ENCODE measurements around the gene JUNB.

JUNB gene

GRCh38 chr19:12773571-12773970, 17.7 kb upstream of the JUNB start:
- no peak for FAIRE-seq
- no peak for DNase-seq (ENCODE audit: low spot score)

- DNase-seq (ENCODE audit: low spot score) = no peak
- no peak for FAIRE-seq
Measured at GRCh38 chr19:12774588-12775555, 16.4 kb upstream of the JUNB start, which contains the start of gene HOOK2. Gene HOOK2, minus strand, starts transcription at chr19:12775552. Its CDS starts 103 bp downstream, at chr19:12775449.

GRCh38 chr19:12777217-12778016, 13.9 kb upstream of the JUNB start:
- FAIRE-seq = no peak
- DNase-seq (ENCODE audit: low spot score) = peak; percentile 73

GRCh38 chr19:12778017-12778904, 13.0 kb upstream of the JUNB start:
- DNase-seq (ENCODE audit: low spot score) (no peak), FAIRE-seq (no peak)

- no peak for FAIRE-seq
- no peak for DNase-seq (ENCODE audit: low spot score)
Measured at GRCh38 chr19:12778905-12779161, 12.5 kb upstream of the JUNB start.

GRCh38 chr19:12779162-12779993, 11.9 kb upstream of the JUNB start:
- FAIRE-seq (no peak), DNase-seq (ENCODE audit: low spot score) (no peak)

- FAIRE-seq (no peak), DNase-seq (ENCODE audit: low spot score) (no peak)
Measured at GRCh38 chr19:12782174-12782423, 9.2 kb upstream of the JUNB start.

- no peak for FAIRE-seq
- DNase-seq (ENCODE audit: low spot score) = no peak
Measured at GRCh38 chr19:12782424-12783290, 8.6 kb upstream of the JUNB start.

DNA sequence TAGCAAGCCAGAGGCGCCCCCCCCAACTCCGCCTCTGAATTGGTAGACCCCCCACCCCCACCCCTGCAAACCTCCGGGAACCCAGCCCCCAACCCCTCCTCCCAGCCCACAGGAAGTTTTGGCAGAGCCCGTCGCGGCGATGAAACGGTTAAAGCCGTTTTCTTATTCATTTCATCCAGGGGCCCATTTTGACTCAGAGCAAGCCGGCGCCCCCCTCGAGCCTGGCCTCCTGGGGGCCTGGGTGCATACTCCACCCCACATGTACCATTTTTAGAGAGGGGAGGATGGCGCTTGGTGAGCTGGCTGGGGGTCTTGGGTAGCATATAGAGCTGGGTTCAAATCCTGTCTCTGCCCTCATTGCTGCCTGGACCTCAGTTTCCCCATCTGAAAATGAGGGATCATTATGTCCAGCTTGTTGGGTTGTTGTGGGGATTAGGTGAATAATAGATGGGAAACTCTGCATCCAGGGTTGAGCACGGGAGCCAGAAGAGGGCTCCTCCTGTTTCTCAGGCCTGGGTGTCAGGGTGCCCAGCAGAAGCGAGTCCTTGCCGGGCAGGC, 7.9 kb upstream of the JUNB start:
- FAIRE-seq (no peak), DNase-seq (ENCODE audit: low spot score) (no peak)

- FAIRE-seq (no peak), DNase-seq (ENCODE audit: low spot score) (no peak)
Measured at GRCh38 chr19:12783849-12784393, 7.4 kb upstream of the JUNB start.

DNA sequence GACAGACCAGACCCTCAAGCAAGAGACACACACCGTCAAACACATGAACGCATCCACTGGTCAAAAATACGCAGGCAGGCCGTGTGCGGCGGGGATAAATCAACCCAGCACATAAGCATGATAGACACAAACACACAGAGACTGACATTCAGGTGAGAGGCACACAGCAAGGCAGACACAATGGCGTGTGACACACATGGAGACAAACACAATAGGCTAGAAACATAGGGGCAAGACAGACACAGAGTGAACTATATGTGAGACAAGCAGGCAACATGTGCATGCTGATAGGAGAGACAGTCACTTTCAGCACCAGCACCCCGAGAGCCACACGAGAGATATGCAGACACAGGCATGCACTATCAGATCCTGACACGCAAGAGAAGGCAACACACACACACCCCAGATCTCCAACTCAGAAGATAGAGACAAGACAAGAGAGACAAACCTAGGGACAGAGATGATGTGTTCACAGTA, 6.9 kb upstream of the JUNB start:
- FAIRE-seq (no peak), DNase-seq (ENCODE audit: low spot score) (no peak)

DNA sequence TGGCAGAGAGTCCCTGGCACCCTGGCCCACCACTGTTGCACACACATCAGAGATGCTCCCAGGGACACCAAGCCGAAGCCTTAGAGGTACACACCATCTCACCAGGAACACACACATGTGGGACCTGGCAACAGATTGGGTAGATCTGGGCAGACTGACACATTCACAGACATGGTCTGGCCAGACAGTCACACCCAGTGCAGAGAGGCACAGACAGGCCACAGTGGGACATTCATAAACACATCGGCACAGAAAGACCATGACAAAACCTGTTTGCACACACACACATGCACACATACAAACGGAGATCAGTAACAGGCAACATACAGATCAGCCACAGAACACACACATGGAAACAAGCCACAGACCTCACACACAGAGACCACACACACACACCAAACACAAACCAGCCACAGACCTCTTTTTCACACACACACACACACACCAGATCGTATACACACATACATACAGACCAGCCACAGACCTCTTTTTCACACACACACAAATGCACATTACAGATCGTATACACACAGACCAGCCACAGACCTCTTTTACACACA, 6.3 kb upstream of the JUNB start:
- no peak for DNase-seq (ENCODE audit: low spot score)

GRCh38 chr19:12785431-12786031, 5.8 kb upstream of the JUNB start:
- DNase-seq (ENCODE audit: low spot score) (no peak), FAIRE-seq (no peak)

More for the DNA sequence above, 6.3 kb upstream of the JUNB start:
- no peak for FAIRE-seq

GRCh38 chr19:12786141-12786870, 5.0 kb upstream of the JUNB start:
- DNase-seq (ENCODE audit: low spot score) = no peak
- FAIRE-seq = no peak

- no peak for DNase-seq (ENCODE audit: low spot score)
- no peak for FAIRE-seq
Measured at GRCh38 chr19:12786952-12787351, 4.3 kb upstream of the JUNB start.

- DNase-seq (ENCODE audit: low spot score) (no peak), FAIRE-seq (no peak)
Measured at GRCh38 chr19:12787458-12787857, 3.8 kb upstream of the JUNB start.

- DNase-seq (ENCODE audit: low spot score) = no peak
- FAIRE-seq = no peak
Measured at GRCh38 chr19:12788042-12788681, 3.1 kb upstream of the JUNB start.

Data from urothelium cell line (cell line).